ENCODE data around the gene MCHR1.

The MCHR1 gene

GRCh38 chr22:40723396-40723933 is 44.2 kb downstream of the MCHR1 start:
- DNase-seq (ENCODE audit: low spot score), result no peak
- FAIRE-seq, result no peak

DNA sequence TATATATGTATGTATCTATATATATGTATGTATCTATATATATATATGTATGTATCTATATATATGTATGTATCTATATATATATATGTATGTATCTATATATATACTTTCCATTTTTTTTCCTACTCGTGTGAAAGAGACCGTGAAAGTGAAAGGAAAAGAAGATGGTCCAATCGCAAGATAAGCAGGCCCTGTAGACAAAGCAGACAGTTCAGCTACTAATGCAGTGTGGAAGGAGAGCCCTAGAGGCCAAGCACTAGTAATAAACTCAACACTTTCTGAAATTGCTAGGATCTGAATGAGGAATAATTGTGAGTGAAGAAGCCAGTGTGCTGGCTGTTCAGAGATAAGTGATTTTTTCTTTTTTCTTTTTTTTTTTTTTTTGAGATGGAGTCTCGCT is 47.2 kb downstream of the MCHR1 start:
- DNase-seq (ENCODE audit: low spot score), result no peak
- FAIRE-seq, result no peak

- FAIRE-seq, result no peak
- no peak for DNase-seq (ENCODE audit: low spot score)
Observed at GRCh38 chr22:40727070-40727963, 48.0 kb downstream of the MCHR1 start.

DNA sequence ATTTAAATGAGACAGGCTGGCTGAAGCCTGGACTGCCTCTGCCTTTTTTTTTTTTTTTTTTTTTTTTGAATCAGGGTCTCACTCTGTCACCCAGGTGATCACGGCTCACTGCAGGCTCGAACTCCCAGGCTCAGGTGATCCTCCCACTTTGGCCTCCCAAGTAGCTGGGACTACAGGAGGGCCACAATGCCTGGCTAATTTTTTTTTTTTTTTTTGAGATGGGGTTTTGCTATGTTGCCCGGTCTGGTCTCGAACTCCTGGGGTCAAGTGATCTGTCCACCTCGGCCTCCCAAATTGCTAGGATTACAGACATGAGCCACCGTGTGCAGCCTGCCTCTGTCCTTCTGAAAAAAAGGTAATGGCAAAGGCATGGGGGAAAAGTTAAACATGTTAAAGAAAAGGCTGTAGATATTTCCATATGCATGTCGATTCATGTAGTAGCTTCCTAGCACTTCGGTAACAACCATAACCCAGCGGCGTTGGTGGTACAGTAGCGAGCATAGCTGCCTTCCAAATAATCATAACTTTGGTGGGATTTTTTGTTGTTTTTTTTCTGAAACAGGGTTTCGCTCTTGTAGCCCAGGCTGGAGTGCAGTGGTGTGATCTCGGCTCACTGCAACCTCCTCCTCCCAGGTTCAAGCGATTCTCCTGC is 48.8 kb downstream of the MCHR1 start:
- DNase-seq (ENCODE audit: low spot score) (no peak), FAIRE-seq (no peak)

DNA sequence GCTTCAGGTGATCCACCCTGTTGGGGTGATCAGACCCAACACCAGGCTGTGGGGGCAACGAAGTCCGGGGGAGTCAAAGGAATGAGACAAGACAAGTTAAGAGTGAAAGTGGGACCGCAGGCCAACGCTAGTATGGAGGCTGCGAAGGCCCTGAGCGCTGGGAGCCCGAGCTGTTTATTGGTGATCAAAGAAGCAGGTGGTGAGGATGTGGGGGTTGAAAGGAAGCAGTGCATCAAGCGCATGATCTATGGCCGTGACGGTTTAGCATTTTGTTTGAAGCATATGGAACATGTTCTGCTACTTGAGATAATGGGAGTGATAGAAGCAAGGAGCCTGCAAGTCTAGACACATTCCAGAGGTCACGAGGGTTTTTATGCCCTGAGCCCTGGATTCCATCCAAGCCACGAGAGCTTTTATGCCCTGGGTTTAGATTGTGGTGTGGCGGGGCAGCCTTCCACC is 49.5 kb downstream of the MCHR1 start:
- no peak for DNase-seq (ENCODE audit: low spot score)
- FAIRE-seq, result no peak

DNA sequence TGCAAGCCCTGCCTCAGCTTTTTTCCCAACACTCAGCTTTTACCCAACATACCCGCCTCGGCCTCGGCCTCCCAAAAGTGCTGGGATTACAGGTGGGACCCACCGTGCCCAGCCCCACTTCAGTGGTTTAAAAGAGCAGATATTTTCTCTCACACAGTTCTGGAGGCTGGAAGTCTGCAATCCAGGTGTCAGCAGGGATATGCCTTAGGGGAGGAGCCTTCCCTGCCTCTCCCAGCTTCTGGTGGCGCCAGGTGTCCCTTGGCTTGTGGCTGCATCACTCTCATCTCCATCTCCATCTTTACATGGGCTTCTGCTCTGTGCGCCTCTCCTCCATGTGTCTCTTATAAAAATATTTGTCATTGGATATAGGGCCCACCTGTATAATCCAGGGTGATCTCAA is 50.0 kb downstream of the MCHR1 start:
- no peak for FAIRE-seq

More for the DNA sequence above, 50.0 kb downstream of the MCHR1 start:
- DNase-seq (ENCODE audit: low spot score), result no peak

All from RCC 7860 (cell line).